COLO668 (cell line): ENCODE results near the gene KRTAP12-2.
"Not testable (repeated sequence)": the region's sequence is repeated elsewhere in the genome, so short reads cannot be mapped to it uniquely, and the experiment has no call there.

Experiments
- DNase-seq: peaks from one replicate; lab custom pipeline; 2025; ENCODE audit not compliant: unreplicated experiment; lab: John Stamatoyannopoulos, UW

The KRTAP12-2 gene

DNA sequence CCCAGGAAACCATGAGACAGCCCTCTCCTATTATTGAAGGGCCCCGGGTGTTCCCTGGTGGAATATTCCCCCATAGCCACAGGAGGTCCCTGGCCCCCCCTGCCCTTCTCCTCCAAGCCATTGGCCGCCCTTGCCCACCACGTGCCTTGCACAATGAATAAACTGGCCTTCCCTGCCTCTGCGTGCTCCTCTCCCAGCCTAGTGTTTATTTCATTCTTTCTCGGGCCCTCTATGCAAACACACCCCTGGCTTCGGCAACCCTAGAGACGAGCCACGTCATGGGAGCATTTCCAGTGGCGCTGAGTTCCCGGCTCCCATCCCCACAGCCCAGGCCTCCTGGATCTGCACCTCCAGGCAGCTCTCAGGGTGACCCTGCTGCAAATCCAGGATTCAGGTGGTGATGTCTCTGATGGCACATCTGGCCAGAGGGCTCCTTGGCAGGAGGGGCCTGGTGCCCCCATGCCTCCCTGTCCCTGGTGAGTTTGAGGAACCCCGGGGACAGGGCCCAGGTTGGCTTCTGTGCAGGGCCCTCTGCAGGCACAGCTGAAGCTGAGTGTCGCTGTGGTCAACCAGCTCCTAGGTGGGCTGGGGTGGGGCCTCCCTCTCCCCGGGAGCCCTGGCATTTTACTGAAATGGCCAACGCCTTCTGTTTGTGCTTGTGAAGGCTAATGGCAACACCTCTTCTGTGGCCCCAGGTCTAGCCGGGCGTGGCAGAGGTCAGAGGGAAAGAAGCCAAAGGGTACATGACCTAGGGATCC is 36.4 kb upstream of the KRTAP12-2 start:
- peak; percentile 81 for DNase-seq

GRCh38 chr21:44702111-44702972 is 35.6 kb upstream of the KRTAP12-2 start:
- peak; percentile 67 for DNase-seq

DNA sequence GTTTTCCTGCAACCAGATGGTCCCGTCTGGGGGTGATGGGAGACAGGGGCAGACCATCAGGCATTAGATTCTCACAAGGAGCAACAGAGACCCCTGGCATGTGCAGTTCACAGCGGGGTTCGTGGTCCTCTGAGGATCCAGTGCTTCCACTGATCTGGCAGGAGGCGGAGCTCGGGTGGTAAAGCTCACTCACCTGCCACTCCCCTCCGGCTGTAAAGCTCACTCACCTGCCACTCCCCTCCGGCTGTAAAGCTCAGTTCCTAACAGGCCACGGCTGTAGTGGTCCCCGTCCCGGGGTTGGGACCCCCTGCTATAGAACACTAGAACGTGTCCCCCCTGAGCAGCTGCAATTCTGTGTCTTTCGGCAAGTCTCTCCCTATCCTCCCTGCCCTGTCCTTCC is 34.8 kb upstream of the KRTAP12-2 start:
- DNase-seq: no peak

DNA sequence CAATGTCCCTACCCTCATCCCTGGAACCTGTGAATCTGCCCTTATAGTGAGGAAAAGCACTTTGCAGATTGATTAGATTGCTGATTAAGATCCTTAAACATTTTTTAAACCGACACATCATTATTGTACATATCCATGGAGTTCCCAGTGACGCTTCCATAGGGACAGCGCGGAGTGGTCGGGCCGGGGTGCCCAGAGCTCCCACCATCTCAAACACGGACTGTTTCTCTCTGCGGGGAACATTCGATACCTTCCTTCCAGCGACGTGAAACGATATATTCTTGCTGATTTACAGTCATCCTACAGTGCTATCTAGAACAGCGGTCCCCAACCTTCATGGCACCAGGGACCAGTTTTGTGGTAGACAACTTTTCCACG is 34.3 kb upstream of the KRTAP12-2 start:
- DNase-seq: no peak

- no peak for DNase-seq
These were observed 33.6 kb upstream of the KRTAP12-2 start for GRCh38 chr21:44700101-44701022.

GRCh38 chr21:44699502-44700001 is 32.8 kb upstream of the KRTAP12-2 start:
- DNase-seq: no peak

DNA sequence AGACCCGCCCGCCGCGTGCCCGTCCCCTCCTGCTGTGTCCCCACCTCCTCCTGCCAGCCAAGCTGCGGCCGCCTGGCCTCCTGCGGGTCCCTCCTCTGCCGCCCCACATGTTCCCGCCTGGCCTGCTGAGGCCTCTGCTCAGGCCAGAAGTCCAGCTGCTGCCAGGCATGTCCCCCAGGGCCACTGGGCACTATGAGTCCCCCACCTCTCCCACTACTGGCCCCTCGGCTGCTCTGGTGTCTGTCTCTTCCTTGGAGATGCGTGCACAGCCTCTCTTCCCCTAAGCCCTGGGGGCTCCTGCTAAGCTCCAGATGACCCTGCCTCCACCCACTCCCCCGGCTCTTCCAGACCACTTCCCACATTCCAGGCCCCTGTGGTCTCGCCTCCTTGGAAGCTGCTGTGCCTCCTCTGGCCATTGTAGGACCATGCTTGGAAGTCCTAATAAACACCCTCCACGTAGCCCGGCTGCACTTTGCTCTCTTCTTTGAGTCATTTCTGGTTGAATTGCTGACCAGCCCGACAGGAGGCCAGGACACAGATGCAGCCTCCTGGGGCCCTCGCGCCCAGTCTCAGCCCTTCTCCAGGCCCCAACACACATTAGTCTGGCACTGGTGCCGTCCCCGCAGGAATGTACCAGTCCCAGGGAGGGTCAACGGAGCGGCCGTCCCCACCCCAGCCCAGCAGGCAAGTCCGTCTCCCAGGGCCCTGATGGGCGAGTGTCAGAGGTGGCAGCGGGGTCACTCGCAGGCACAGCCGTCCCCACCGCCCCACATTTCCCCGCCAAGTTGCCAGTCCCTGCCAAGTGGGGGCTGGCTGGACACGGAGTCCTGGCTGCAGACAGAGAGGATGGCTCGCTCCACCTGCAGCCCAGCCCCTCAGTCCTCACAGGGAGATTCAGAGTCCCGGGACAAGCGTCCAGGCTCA is 31.3 kb upstream of the KRTAP12-2 start:
- DNase-seq: no peak

DNA sequence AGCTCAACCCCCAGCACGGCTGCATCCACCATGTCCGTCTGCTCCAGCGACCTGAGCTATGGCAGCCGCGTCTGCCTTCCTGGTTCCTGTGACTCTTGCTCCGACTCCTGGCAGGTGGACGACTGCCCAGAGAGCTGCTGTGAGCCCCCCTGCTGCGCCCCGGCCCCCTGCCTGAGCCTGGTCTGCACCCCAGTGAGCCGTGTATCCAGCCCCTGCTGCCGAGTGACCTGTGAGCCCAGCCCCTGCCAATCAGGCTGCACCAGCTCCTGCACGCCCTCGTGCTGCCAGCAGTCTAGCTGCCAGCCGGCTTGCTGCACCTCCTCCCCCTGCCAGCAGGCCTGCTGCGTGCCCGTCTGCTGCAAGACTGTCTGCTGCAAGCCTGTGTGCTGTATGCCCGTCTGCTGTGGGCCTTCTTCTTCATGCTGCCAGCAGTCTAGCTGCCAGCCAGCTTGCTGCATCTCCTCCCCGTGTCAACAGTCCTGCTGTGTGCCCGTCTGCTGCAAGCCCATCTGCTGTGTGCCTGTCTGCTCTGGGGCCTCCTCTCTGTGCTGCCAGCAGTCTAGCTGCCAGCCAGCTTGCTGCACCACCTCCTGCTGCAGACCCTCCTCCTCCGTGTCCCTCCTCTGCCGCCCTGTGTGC is 30.6 kb upstream of the KRTAP12-2 start, which contains the start of gene KRTAP10-12:
KRTAP10-12 (plus strand) TSS at position 1 of the 639 bp plus-strand sequence; CDS start at position 31, 30 bp downstream.
- DNase-seq: not testable (repeated sequence)

GRCh38 chr21:44696572-44696971 is 29.8 kb upstream of the KRTAP12-2 start:
- no peak for DNase-seq

DNA sequence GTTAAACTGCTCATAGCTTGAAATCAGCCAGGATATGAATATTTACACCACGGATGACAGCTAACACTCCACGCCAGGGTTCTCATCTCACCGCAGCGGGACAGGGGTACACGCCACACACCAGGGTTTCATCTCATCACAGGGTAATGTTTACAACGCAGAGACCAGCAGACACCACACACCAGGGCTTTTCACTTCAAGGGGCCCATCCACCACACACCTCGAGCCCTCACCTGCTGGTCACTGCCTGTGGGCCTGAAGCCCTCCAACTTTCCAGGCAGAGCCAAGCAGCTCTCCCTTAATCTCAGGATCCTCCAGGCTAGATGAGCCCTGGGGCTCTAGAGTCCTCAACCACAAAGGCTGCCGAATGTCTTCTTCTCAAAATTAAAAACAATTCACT is 28.9 kb upstream of the KRTAP12-2 start:
- no peak for DNase-seq

DNA sequence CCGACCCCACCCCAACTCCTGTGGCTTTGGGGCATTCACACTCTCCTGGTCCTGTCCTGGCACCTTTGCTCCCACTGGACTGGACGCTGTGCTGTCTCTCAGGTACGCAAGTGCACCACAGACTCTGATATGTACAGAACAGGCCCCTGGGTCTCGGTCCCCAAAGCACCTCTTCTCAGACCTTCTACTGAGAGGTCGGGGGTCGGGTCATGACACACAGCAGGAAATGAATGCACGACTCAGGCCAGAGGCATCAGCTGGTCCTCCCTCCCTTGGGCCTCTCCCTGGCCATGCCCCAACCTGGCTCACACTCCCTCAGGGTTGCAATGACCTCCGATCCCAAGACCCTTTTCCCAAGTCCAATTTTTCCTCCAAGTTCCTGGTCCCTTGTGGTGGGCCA is 28.5 kb upstream of the KRTAP12-2 start:
- DNase-seq: no peak

- DNase-seq: no peak
These were observed 28.0 kb upstream of the KRTAP12-2 start for GRCh38 chr21:44694776-44695175.

DNA sequence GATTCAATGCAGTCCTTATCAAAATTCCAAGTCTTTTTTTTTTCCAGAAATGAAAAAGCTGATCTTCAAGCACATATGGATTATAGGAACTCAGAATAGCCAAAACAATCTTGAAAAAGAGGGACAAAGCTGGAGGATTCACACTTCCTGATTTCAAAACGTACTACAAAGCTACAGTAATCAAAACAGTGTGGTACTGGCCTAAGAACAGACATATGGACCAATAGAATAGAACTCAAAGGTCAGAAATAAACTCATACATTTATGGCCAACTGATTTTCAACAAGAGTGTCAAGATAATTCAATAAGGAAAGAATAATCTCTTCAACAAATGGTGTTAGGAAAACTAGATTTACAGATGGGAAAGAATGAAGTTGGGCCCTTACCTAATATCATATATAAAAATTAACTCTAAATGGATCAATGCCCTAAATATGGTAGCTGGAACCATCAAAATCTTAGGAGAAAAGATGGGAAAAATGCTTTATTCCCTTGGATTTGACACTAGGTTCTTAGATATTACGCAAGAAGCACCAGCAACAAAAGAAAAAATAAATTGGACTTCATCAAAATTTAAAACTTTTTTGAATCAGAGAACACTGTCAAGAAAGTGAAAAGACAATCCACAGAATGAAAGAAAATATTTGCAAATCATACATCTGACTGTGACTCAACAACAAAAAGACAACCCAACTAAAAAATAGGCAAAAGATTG is 26.2 kb upstream of the KRTAP12-2 start:
- no peak for DNase-seq

DNA sequence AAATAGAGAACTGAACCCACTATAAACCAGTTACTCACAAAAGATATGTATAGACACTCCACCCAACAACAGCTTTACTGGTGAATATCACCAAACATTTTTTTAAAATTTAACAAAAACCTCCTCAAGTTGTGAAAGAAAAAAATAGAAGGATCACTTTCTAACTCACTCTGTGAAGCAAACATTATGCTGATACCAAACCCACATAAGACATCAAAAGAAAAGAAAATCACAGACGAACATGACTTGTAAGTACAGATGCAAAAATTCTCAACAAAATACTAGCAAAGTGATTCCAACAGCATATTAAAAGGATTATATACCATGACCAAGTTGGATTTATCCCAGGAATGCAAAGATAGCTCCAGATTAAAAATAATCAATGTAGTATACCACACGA is 25.0 kb upstream of the KRTAP12-2 start:
- no peak for DNase-seq

DNA sequence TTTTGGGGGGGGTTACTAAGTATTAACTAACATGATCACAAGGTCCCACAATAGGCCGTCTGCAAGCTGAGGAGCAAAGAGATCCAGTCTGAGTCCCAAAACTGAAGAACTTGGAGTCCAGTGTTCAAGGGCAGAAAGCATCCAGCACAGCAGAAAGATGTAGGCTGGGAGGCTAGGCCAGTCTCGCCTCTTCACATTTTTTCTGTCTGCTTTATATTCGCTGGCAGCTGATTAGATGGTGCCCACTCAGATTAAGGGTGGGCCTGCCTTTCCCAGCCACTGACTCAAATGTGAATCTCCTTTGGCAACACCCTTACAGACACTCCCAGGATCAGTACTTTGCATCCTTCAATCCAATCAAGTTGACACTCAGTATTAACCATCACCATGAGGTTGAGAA is 23.0 kb upstream of the KRTAP12-2 start:
- not testable (repeated sequence) for DNase-seq

- DNase-seq: no peak
These were observed 20.9 kb upstream of the KRTAP12-2 start for GRCh38 chr21:44687671-44688070.

GRCh38 chr21:44686843-44687561 is 20.3 kb upstream of the KRTAP12-2 start:
- DNase-seq: no peak
